Measurements from ENCODE around the gene SPAG9. TPM values are rescaled to one million over a fixed set of nuclear protein-coding genes. Genes with fewer than 3 reads are reported as not detected.

SPAG9 gene
- total and polyA plus RNA-seq, 2 experiments from 2014 or later: 13.7 to 45.0 TPM

- TF ChIP-seq, protein P1, sequence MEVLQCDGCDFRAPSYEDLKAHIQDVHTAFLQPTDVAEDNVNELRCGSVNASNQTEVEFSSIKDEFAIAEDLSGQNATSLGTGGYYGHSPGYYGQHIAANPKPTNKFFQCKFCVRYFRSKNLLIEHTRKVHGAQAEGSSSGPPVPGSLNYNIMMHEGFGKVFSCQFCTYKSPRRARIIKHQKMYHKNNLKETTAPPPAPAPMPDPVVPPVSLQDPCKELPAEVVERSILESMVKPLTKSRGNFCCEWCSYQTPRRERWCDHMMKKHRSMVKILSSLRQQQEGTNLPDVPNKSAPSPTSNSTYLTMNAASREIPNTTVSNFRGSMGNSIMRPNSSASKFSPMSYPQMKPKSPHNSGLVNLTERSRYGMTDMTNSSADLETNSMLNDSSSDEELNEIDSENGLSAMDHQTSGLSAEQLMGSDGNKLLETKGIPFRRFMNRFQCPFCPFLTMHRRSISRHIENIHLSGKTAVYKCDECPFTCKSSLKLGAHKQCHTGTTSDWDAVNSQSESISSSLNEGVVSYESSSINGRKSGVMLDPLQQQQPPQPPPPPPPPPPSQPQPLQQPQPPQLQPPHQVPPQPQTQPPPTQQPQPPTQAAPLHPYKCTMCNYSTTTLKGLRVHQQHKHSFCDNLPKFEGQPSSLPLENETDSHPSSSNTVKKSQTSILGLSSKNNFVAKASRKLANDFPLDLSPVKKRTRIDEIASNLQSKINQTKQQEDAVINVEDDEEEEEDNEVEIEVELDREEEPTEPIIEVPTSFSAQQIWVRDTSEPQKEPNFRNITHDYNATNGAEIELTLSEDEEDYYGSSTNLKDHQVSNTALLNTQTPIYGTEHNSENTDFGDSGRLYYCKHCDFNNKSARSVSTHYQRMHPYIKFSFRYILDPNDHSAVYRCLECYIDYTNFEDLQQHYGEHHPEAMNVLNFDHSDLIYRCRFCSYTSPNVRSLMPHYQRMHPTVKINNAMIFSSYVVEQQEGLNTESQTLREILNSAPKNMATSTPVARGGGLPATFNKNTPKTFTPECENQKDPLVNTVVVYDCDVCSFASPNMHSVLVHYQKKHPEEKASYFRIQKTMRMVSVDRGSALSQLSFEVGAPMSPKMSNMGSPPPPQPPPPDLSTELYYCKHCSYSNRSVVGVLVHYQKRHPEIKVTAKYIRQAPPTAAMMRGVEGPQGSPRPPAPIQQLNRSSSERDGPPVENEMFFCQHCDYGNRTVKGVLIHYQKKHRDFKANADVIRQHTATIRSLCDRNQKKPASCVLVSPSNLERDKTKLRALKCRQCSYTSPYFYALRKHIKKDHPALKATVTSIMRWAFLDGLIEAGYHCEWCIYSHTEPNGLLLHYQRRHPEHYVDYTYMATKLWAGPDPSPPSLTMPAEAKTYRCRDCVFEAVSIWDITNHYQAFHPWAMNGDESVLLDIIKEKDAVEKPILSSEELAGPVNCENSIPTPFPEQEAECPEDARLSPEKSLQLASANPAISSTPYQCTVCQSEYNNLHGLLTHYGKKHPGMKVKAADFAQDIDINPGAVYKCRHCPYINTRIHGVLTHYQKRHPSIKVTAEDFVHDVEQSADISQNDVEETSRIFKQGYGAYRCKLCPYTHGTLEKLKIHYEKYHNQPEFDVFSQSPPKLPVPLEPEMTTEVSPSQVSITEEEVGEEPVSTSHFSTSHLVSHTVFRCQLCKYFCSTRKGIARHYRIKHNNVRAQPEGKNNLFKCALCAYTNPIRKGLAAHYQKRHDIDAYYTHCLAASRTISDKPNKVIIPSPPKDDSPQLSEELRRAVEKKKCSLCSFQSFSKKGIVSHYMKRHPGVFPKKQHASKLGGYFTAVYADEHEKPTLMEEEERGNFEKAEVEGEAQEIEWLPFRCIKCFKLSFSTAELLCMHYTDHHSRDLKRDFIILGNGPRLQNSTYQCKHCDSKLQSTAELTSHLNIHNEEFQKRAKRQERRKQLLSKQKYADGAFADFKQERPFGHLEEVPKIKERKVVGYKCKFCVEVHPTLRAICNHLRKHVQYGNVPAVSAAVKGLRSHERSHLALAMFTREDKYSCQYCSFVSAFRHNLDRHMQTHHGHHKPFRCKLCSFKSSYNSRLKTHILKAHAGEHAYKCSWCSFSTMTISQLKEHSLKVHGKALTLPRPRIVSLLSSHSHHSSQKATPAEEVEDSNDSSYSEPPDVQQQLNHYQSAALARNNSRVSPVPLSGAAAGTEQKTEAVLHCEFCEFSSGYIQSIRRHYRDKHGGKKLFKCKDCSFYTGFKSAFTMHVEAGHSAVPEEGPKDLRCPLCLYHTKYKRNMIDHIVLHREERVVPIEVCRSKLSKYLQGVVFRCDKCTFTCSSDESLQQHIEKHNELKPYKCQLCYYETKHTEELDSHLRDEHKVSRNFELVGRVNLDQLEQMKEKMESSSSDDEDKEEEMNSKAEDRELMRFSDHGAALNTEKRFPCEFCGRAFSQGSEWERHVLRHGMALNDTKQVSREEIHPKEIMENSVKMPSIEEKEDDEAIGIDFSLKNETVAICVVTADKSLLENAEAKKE (CRISPR knock-in tag; IDR thresholded peaks at IDR 0.05): no peak
- TF ChIP-seq EZH2 (IDR thresholded peaks at IDR 0.05; ENCODE audit: low read depth, unreplicated experiment) (no peak), EZH2phosphoT487 (IDR thresholded peaks at IDR 0.05; ENCODE audit: unreplicated experiment) (no peak), POLR2AphosphoS5 (IDR thresholded peaks at IDR 0.05; ENCODE audit: low read depth) (no peak), JUNB (IDR thresholded peaks at IDR 0.05; ENCODE audit: unreplicated experiment) (no peak)
- TF ChIP-seq, protein P2, sequence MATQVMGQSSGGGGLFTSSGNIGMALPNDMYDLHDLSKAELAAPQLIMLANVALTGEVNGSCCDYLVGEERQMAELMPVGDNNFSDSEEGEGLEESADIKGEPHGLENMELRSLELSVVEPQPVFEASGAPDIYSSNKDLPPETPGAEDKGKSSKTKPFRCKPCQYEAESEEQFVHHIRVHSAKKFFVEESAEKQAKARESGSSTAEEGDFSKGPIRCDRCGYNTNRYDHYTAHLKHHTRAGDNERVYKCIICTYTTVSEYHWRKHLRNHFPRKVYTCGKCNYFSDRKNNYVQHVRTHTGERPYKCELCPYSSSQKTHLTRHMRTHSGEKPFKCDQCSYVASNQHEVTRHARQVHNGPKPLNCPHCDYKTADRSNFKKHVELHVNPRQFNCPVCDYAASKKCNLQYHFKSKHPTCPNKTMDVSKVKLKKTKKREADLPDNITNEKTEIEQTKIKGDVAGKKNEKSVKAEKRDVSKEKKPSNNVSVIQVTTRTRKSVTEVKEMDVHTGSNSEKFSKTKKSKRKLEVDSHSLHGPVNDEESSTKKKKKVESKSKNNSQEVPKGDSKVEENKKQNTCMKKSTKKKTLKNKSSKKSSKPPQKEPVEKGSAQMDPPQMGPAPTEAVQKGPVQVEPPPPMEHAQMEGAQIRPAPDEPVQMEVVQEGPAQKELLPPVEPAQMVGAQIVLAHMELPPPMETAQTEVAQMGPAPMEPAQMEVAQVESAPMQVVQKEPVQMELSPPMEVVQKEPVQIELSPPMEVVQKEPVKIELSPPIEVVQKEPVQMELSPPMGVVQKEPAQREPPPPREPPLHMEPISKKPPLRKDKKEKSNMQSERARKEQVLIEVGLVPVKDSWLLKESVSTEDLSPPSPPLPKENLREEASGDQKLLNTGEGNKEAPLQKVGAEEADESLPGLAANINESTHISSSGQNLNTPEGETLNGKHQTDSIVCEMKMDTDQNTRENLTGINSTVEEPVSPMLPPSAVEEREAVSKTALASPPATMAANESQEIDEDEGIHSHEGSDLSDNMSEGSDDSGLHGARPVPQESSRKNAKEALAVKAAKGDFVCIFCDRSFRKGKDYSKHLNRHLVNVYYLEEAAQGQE (IDR thresholded peaks at IDR 0.05; ENCODE audit: unreplicated experiment): no peak
Observed at GRCh38 chr17:50946223-50946890, 174.3 kb downstream of the SPAG9 start (continued).
